ENCODE data around the gene DMD.

Gene DMD

GRCh38 chrX:31334997-31335396, 1876.4 kb downstream of the DMD start:
- no peak overlapping the region for H3K9ac ChIP-seq (ENCODE audit: low read depth, low read length)
- no peaks in the 10 kb centered on the region for H3K79me2 ChIP-seq (ENCODE audit: insufficient read depth, low read length)
- no peak overlapping the region for H3K27ac ChIP-seq (ENCODE audit: low read length)
- no peak overlapping the region for H2AFZ ChIP-seq (ENCODE audit: low read depth, low read length)
- no peak for DNase-seq
- H3K4me1 ChIP-seq (ENCODE audit: insufficient read depth, low read length) = no peaks in the 10 kb centered on the region
- H3K27me3 ChIP-seq (ENCODE audit: insufficient read depth, low read length, poor library complexity) = no peaks in the 10 kb centered on the region
- TF ChIP-seq CTCF (IDR thresholded peaks at IDR 0.05; ENCODE audit: borderline replicate concordance, extremely low read depth, low read length, poor library complexity, severe bottlenecking) = no peak
- TF ChIP-seq EZH2 (IDR thresholded peaks at IDR 0.05; ENCODE audit: borderline replicate concordance, low read depth, low read length, severe bottlenecking) = no peak
- H3K36me3 ChIP-seq (ENCODE audit: insufficient read depth, low read length) = no peaks in the 10 kb centered on the region
- H3K4me2 ChIP-seq (ENCODE audit: insufficient read depth, low read length) = no peak overlapping the region
- no peaks in the 10 kb centered on the region for H4K20me1 ChIP-seq (ENCODE audit: insufficient read depth, low read length)
- no peak for ATAC-seq (ENCODE audit: insufficient read depth, low read depth)
- H3K4me3 ChIP-seq (ENCODE audit: low read depth in 1 of 2, low read length in 2 of 2) = no peak overlapping the region
- no peaks in the 10 kb centered on the region for H3K9me3 ChIP-seq (ENCODE audit: insufficient read depth, low read length, severe bottlenecking)

GRCh38 chrX:31333165-31333831, 1878.1 kb downstream of the DMD start:
- H3K27me3 ChIP-seq (ENCODE audit: insufficient read depth, low read length, poor library complexity) = no peaks in the 10 kb centered on the region
- no peak overlapping the region for H3K27ac ChIP-seq (ENCODE audit: low read length)
- no peak overlapping the region for H3K9ac ChIP-seq (ENCODE audit: low read depth, low read length)
- H3K4me1 ChIP-seq (ENCODE audit: insufficient read depth, low read length) = no peaks in the 10 kb centered on the region
- TF ChIP-seq CTCF (IDR thresholded peaks at IDR 0.05; ENCODE audit: borderline replicate concordance, extremely low read depth, low read length, poor library complexity, severe bottlenecking) = no peak
- no peak for TF ChIP-seq EZH2 (IDR thresholded peaks at IDR 0.05; ENCODE audit: borderline replicate concordance, low read depth, low read length, severe bottlenecking)
- H3K9me3 ChIP-seq (ENCODE audit: insufficient read depth, low read length, severe bottlenecking) = no peaks in the 10 kb centered on the region
- no peak overlapping the region for H3K4me2 ChIP-seq (ENCODE audit: insufficient read depth, low read length)
- ATAC-seq (ENCODE audit: insufficient read depth, low read depth) (no peak), DNase-seq (no peak)
- no peaks in the 10 kb centered on the region for H3K36me3 ChIP-seq (ENCODE audit: insufficient read depth, low read length)
- no peak overlapping the region for H3K4me3 ChIP-seq (ENCODE audit: low read depth in 1 of 2, low read length in 2 of 2)
- no peak overlapping the region for H2AFZ ChIP-seq (ENCODE audit: low read depth, low read length)
- no peaks in the 10 kb centered on the region for H4K20me1 ChIP-seq (ENCODE audit: insufficient read depth, low read length)
- no peaks in the 10 kb centered on the region for H3K79me2 ChIP-seq (ENCODE audit: insufficient read depth, low read length)

GRCh38 chrX:31331928-31332327, 1879.4 kb downstream of the DMD start:
- Histone ChIP-seq H3K4me1 (ENCODE audit: insufficient read depth, low read length) (no peaks in the 10 kb centered on the region), H3K9ac (ENCODE audit: low read depth, low read length) (no peak overlapping the region), H3K4me2 (ENCODE audit: insufficient read depth, low read length) (no peak overlapping the region), H4K20me1 (ENCODE audit: insufficient read depth, low read length) (no peaks in the 10 kb centered on the region), H3K4me3 (ENCODE audit: low read depth in 1 of 2, low read length in 2 of 2) (no peak overlapping the region), H3K79me2 (ENCODE audit: insufficient read depth, low read length) (no peaks in the 10 kb centered on the region), H2AFZ (ENCODE audit: low read depth, low read length) (no peak overlapping the region), H3K27me3 (ENCODE audit: insufficient read depth, low read length, poor library complexity) (no peaks in the 10 kb centered on the region), H3K9me3 (ENCODE audit: insufficient read depth, low read length, severe bottlenecking) (no peaks in the 10 kb centered on the region), H3K27ac (ENCODE audit: low read length) (no peak overlapping the region), H3K36me3 (ENCODE audit: insufficient read depth, low read length) (no peaks in the 10 kb centered on the region)
- no peak for TF ChIP-seq CTCF (IDR thresholded peaks at IDR 0.05; ENCODE audit: borderline replicate concordance, extremely low read depth, low read length, poor library complexity, severe bottlenecking)
- no peak for TF ChIP-seq EZH2 (IDR thresholded peaks at IDR 0.05; ENCODE audit: borderline replicate concordance, low read depth, low read length, severe bottlenecking)
- DNase-seq (no peak), ATAC-seq (ENCODE audit: insufficient read depth, low read depth) (no peak)

Measured in DND-41 (cell line).